Liver (tissue), 9 donors: Measurements from ENCODE around the gene IQCM. TPM values are rescaled to one million over a fixed set of nuclear protein-coding genes. Genes with fewer than 3 reads are reported as not detected.

Experiments
- DNase-seq: peaks from one replicate; pipeline ENCODE4 v3.0.0-alpha.2; 2017; ENCODE audit warnings: low spot score
- H3K27ac ChIP-seq, 2 donors: one replicate each; pipeline ENCODE4 v1.7.0; 2013; ENCODE audit warnings: inconsistent platforms in 2 of 2, low read length in 2 of 2, control low read depth in 1 of 2, low read depth in 1 of 2, mild to moderate bottlenecking in 1 of 2
- H3K27me3 ChIP-seq, 4 donors: one replicate each; pipeline versions ENCODE4 v1.6.1 to v1.7.0; 2013; ENCODE audit warnings: low read length in 3 of 4, inconsistent platforms in 1 of 4, mild to moderate bottlenecking in 1 of 4, moderate library complexity in 1 of 4; ENCODE audit not compliant: control insufficient read depth in 4 of 4, insufficient read depth in 4 of 4
- H3K36me3 ChIP-seq, 4 donors: one replicate each; pipeline versions ENCODE4 v1.6.1 to v1.7.0; 2013; ENCODE audit warnings: low read length in 3 of 4, mild to moderate bottlenecking in 3 of 4, low read depth in 1 of 4, moderate library complexity in 1 of 4; ENCODE audit not compliant: control insufficient read depth in 4 of 4, insufficient read depth in 3 of 4
- H3K4me1 ChIP-seq, 4 donors: one replicate each; pipeline versions ENCODE4 v1.6.1 to v1.7.0; 2013; ENCODE audit warnings: low read length in 3 of 4, mild to moderate bottlenecking in 3 of 4, moderate library complexity in 1 of 4; ENCODE audit not compliant: control insufficient read depth in 4 of 4, insufficient read depth in 4 of 4
- H3K4me3 ChIP-seq, 3 donors: one replicate each; pipeline versions ENCODE4 v1.6.1 to v1.7.0; 2013; ENCODE audit warnings: low read length in 3 of 3, control low read depth in 1 of 3, low read depth in 1 of 3, mild to moderate bottlenecking in 1 of 3
- H3K9ac ChIP-seq, 2 donors: one replicate each; pipeline ENCODE4 v1.7.0; 2013; ENCODE audit warnings: low read length in 2 of 2, mild to moderate bottlenecking in 2 of 2, moderate library complexity in 2 of 2, control low read depth in 1 of 2, low read depth in 1 of 2
- H3K9me3 ChIP-seq, 4 donors: one replicate each; pipeline versions ENCODE4 v1.6.1 to v1.7.0; 2013; ENCODE audit warnings: low read length in 3 of 4; ENCODE audit not compliant: control insufficient read depth in 4 of 4
- EGR1 ChIP-seq, 2 donors: IDR thresholded peaks; 2 replicates each; pipeline ENCODE4 v1.6.1; 2016 to 2018; ENCODE audit warnings: antibody characterized with exemption in 2 of 2, low read depth in 2 of 2
- FOXA1 ChIP-seq: IDR thresholded peaks from 2 replicates; pipeline ENCODE4 v1.6.1; 2016; ENCODE audit warnings: antibody characterized with exemption
- FOXA2 ChIP-seq: IDR thresholded peaks from 2 replicates; pipeline ENCODE4 v1.6.1; 2016; ENCODE audit warnings: antibody characterized with exemption
- GABPA ChIP-seq, 2 donors: IDR thresholded peaks in 1 of 2; conservative IDR thresholded peaks in 1 of 2; 2 replicates each; pipeline ENCODE4 v1.6.1; 2016; ENCODE audit warnings: antibody characterized with exemption in 2 of 2, mild to moderate bottlenecking in 1 of 2, moderate library complexity in 1 of 2
- HNF4A ChIP-seq, 2 donors: conservative IDR thresholded peaks; 2 replicates each; pipeline ENCODE4 v1.6.1; 2016; ENCODE audit warnings: antibody characterized with exemption in 2 of 2, mild to moderate bottlenecking in 2 of 2
- HNF4G ChIP-seq: IDR thresholded peaks from 2 replicates; pipeline ENCODE4 v1.6.1; 2016; ENCODE audit warnings: antibody characterized with exemption
- JUND ChIP-seq, 2 donors: IDR thresholded peaks; 2 replicates each; pipeline ENCODE4 v1.6.1; 2016; ENCODE audit warnings: antibody characterized with exemption in 2 of 2
- NR2F2 ChIP-seq: IDR thresholded peaks from 2 replicates; pipeline ENCODE4 v1.6.1; 2016; ENCODE audit warnings: antibody characterized with exemption
- RAD21 ChIP-seq, 2 donors: IDR thresholded peaks; 2 replicates each; pipeline ENCODE4 v1.6.1; 2016; ENCODE audit warnings: antibody characterized with exemption in 2 of 2, mild to moderate bottlenecking in 2 of 2
- RXRA ChIP-seq, 2 donors: IDR thresholded peaks; 2 replicates each; pipeline ENCODE4 v1.6.1; 2017 to 2018; ENCODE audit warnings: antibody characterized with exemption in 2 of 2, mild to moderate bottlenecking in 1 of 2
- SP1 ChIP-seq: IDR thresholded peaks from 2 replicates; pipeline ENCODE4 v1.6.1; 2018; ENCODE audit warnings: antibody characterized with exemption, mild to moderate bottlenecking
- TAF1 ChIP-seq: conservative IDR thresholded peaks from 2 replicates; pipeline ENCODE4 v1.6.1; 2016; ENCODE audit warnings: antibody characterized with exemption, mild to moderate bottlenecking
- YY1 ChIP-seq: IDR thresholded peaks from 2 replicates; pipeline ENCODE4 v1.6.1; 2016; ENCODE audit warnings: antibody characterized with exemption, mild to moderate bottlenecking
- WGBS: extraction: QIAGEN DNeasy Blood & Tissue Kit; methylation state at CpG from one replicate; pipeline ENCODE4 v1.1.7; 2013; 5-methylcytosine and 5-hydroxymethylcytosine counted together
- polyA plus RNA-seq, 2 donors: library from polyadenylated mRNA; stranded (reverse) in 1 of 2; unstranded in 1 of 2; fragments of 200-250 nt in 1 of 2; fragments of >200 nt in 1 of 2; fragmentation: Nextera tagmentation in 1 of 2; extraction: Ambion mirVana in 1 of 2; gene quantifications; one replicate each; pipeline versions ENCODE4 v1.2.1 to v1.2.3, GENCODE V29; 2013 to 2015
- total RNA-seq, 2 donors: library from RNA; depleted of rRNA; stranded (reverse); fragments of >200 nt; gene quantifications; one replicate each; pipeline ENCODE4 v1.2.3, GENCODE V29; 2014
- TF ChIP-seq, protein P1 (sequence below): fragments of 150-350 bp; IDR thresholded peaks from 2 replicates; pipeline ENCODE4 v1.5.1; 2017; ENCODE audit warnings: improper control_type of control experiment, low read depth, low read length; ENCODE audit not compliant: missing input control
- TF ChIP-seq, protein P2 (sequence below): IDR thresholded peaks from 2 replicates; pipeline ENCODE4 v1.6.1; 2016; ENCODE audit warnings: antibody characterized with exemption
- TF ChIP-seq, protein P3 (sequence below): IDR thresholded peaks from 2 replicates; pipeline ENCODE4 v1.6.1; 2016; ENCODE audit warnings: antibody characterized with exemption, mild to moderate bottlenecking
- TF ChIP-seq, protein P4 (sequence below): IDR thresholded peaks from 2 replicates; pipeline ENCODE4 v1.6.1; 2016; ENCODE audit warnings: antibody characterized with exemption
- TF ChIP-seq, protein P5 (sequence below): IDR thresholded peaks from 2 replicates; pipeline ENCODE4 v1.6.1; 2016; ENCODE audit warnings: antibody characterized with exemption
- donor health status: healthy.
- donor health status: healthy.
- donor health status: healthy.
- donor health status: healthy.
- donor health status: healthy.

IQCM gene
- total and polyA plus RNA-seq, 4 donors: 0.08 TPM; not detected in 3

DNA sequence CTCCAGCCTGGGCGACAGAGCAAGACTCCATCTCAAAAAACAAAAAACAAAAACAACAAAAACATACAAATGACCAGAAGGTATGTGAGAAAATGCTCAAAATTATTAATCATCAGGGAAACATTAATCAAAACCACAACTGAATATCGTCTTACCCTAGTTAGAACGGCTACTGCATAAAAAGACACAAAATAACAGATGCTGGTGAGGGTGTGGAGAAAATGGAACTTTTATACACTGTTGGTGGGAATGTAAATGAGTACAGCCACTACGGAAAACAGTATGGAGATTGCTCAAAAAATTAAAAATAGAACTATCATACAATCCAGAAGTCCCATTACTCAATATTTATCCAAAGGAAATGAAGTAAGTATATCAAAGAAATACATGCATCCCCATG, 27.3 kb downstream of the IQCM start:
- Histone ChIP-seq H3K36me3 (no peaks in the 10 kb centered on the region), H3K9me3 (no peaks in the 10 kb centered on the region), H3K4me1 (no peaks in the 10 kb centered on the region), H3K4me3 (no peak overlapping the region), H3K27ac (no peak overlapping the region), H3K9ac (no peak overlapping the region), H3K27me3 (peaks cover 0 to 3% (median 0%) of the 10 kb centered on the region in 4 donors)
- TF ChIP-seq TAF1 (no peak), JUND (IDR thresholded peaks at IDR 0.05) (no peak)
- TF ChIP-seq, protein P1, sequence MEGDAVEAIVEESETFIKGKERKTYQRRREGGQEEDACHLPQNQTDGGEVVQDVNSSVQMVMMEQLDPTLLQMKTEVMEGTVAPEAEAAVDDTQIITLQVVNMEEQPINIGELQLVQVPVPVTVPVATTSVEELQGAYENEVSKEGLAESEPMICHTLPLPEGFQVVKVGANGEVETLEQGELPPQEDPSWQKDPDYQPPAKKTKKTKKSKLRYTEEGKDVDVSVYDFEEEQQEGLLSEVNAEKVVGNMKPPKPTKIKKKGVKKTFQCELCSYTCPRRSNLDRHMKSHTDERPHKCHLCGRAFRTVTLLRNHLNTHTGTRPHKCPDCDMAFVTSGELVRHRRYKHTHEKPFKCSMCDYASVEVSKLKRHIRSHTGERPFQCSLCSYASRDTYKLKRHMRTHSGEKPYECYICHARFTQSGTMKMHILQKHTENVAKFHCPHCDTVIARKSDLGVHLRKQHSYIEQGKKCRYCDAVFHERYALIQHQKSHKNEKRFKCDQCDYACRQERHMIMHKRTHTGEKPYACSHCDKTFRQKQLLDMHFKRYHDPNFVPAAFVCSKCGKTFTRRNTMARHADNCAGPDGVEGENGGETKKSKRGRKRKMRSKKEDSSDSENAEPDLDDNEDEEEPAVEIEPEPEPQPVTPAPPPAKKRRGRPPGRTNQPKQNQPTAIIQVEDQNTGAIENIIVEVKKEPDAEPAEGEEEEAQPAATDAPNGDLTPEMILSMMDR: no peak
- 83% methylated on average over 4 of the region's 4 CpGs for WGBS
- no peak for DNase-seq

DNA sequence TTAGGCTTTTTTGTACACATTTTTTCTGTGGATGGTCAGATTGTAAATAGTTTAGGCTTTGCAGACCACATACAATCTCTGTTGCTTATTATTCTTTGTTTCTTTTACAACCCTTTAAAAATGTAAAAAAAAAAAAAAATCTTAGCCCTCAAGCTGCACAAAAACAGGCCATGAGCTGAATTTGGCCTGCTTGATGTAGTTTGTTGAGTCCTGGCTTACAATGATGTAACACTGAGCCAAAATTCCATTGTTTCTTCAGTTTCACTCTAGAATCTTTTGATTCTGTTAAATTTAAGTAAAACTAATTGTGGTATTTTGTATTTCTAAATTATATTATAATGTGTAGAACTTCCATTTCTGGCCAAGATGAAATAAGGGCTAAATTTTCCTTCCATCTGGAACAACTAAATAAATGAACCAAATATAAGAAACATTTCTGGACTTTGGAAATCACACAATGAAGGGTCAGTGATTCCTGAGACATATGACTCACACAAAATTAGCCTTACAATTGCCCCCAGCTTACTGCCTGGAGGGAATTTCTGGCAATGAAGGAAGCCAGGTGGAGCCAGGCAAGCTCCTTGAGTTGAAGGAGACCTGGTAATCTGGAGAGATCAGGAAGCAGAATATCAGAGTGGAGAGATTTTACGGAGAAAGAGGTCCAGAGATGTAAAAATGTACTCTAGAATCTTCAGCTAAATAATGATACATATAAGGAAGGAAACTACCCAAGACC, 29.8 kb downstream of the IQCM start:
- WGBS: 86% methylated on average over 1 of the region's 1 CpG

DNA sequence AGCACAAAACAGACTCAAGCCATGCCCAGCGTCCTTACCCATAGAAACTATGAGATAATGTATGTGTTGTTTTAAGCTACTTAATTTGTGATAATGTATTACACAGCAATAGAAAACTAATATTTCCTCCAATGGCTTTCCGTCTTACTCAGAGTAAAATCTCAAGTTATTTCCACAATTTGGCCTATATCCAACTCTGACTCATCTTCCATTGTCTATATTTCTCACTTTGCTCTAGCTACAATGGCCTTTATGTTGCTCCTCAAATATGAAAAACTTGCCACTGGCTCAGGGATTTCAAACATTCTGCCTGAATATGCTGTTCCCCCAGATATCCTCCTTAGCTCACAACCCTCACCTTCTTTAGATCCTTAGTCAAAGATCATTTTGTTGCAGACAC, 31.6 kb downstream of the IQCM start:
- no peak for DNase-seq
- no peaks in the 10 kb centered on the region for H3K4me1 ChIP-seq
- no peak overlapping the region for H3K9ac ChIP-seq
- no peak overlapping the region for H3K4me3 ChIP-seq
- peaks cover 0 to 3% (median 0%) of the 10 kb centered on the region in 4 donors for H3K27me3 ChIP-seq
- no peaks in the 10 kb centered on the region for H3K9me3 ChIP-seq
- H3K27ac ChIP-seq: no peak overlapping the region
- no peaks in the 10 kb centered on the region for H3K36me3 ChIP-seq
- WGBS: 91% methylated on average over 2 of the region's 2 CpGs
- TF ChIP-seq RAD21 (IDR thresholded peaks at IDR 0.05) (no peak), SP1 (no peak), HNF4G (no peak), YY1 (no peak), FOXA1 (no peak), TAF1 (no peak), JUND (IDR thresholded peaks at IDR 0.05) (no peak), RXRA (IDR thresholded peaks at IDR 0.05) (no peak), NR2F2 (no peak), FOXA2 (no peak), GABPA (IDR thresholded peaks at IDR 0.05 in 1 of 2, conservative IDR thresholded peaks at IDR 0.05 in 1 of 2) (no peak), EGR1 (IDR thresholded peaks at IDR 0.05; ENCODE audit: low read depth in 2 of 2) (no peak)
- TF ChIP-seq, protein P2, sequence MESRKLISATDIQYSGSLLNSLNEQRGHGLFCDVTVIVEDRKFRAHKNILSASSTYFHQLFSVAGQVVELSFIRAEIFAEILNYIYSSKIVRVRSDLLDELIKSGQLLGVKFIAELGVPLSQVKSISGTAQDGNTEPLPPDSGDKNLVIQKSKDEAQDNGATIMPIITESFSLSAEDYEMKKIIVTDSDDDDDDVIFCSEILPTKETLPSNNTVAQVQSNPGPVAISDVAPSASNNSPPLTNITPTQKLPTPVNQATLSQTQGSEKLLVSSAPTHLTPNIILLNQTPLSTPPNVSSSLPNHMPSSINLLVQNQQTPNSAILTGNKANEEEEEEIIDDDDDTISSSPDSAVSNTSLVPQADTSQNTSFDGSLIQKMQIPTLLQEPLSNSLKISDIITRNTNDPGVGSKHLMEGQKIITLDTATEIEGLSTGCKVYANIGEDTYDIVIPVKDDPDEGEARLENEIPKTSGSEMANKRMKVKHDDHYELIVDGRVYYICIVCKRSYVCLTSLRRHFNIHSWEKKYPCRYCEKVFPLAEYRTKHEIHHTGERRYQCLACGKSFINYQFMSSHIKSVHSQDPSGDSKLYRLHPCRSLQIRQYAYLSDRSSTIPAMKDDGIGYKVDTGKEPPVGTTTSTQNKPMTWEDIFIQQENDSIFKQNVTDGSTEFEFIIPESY: no peak
- TF ChIP-seq, protein P3, sequence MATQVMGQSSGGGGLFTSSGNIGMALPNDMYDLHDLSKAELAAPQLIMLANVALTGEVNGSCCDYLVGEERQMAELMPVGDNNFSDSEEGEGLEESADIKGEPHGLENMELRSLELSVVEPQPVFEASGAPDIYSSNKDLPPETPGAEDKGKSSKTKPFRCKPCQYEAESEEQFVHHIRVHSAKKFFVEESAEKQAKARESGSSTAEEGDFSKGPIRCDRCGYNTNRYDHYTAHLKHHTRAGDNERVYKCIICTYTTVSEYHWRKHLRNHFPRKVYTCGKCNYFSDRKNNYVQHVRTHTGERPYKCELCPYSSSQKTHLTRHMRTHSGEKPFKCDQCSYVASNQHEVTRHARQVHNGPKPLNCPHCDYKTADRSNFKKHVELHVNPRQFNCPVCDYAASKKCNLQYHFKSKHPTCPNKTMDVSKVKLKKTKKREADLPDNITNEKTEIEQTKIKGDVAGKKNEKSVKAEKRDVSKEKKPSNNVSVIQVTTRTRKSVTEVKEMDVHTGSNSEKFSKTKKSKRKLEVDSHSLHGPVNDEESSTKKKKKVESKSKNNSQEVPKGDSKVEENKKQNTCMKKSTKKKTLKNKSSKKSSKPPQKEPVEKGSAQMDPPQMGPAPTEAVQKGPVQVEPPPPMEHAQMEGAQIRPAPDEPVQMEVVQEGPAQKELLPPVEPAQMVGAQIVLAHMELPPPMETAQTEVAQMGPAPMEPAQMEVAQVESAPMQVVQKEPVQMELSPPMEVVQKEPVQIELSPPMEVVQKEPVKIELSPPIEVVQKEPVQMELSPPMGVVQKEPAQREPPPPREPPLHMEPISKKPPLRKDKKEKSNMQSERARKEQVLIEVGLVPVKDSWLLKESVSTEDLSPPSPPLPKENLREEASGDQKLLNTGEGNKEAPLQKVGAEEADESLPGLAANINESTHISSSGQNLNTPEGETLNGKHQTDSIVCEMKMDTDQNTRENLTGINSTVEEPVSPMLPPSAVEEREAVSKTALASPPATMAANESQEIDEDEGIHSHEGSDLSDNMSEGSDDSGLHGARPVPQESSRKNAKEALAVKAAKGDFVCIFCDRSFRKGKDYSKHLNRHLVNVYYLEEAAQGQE: no peak
- TF ChIP-seq, protein P4, sequence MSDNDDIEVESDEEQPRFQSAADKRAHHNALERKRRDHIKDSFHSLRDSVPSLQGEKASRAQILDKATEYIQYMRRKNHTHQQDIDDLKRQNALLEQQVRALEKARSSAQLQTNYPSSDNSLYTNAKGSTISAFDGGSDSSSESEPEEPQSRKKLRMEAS: no peak
- TF ChIP-seq, protein P1: no peak
- TF ChIP-seq, protein P5, sequence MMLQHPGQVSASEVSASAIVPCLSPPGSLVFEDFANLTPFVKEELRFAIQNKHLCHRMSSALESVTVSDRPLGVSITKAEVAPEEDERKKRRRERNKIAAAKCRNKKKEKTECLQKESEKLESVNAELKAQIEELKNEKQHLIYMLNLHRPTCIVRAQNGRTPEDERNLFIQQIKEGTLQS: no peak

More for the DNA sequence above, 29.8 kb downstream of the IQCM start:
- Histone ChIP-seq H3K27ac (no peak overlapping the region), H3K9me3 (no peaks in the 10 kb centered on the region), H3K36me3 (no peaks in the 10 kb centered on the region), H3K4me3 (no peak overlapping the region), H3K27me3 (peaks cover 0 to 3% (median 0%) of the 10 kb centered on the region in 4 donors), H3K9ac (no peak overlapping the region), H3K4me1 (no peaks in the 10 kb centered on the region)
- no peak for TF ChIP-seq YY1
- TF ChIP-seq JUND (IDR thresholded peaks at IDR 0.05): no peak
- no peak for TF ChIP-seq SP1
- no peak for TF ChIP-seq HNF4A (conservative IDR thresholded peaks at IDR 0.05)
- no peak for TF ChIP-seq FOXA2
- DNase-seq: no peak
